ENCODE measurements around the gene DYNLL2.
"Not testable (repeated sequence)": the region's sequence is repeated elsewhere in the genome, so short reads cannot be mapped to it uniquely, and the experiment has no call there.

DYNLL2 gene

DNA sequence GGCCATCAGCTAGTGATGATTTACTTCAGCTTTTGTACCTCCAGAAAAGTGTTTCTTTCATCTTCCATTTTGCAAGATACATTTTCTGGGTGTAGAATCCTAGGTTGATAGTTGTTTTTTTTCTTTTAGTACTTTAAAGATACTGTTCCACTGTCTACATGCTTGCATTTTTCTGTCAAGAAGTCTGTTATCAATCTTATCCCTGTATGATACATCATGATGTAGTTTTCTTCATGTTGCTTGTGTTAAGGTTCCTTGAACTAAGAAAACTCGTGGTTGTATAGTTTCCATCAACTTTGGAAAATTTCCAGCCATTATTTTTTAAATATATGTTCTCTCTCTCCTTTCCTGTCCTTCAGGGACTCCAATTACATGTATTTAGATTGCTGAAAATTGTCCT lies 24.1 kb downstream of the DYNLL2 start:
- no peak for DNase-seq

DNA sequence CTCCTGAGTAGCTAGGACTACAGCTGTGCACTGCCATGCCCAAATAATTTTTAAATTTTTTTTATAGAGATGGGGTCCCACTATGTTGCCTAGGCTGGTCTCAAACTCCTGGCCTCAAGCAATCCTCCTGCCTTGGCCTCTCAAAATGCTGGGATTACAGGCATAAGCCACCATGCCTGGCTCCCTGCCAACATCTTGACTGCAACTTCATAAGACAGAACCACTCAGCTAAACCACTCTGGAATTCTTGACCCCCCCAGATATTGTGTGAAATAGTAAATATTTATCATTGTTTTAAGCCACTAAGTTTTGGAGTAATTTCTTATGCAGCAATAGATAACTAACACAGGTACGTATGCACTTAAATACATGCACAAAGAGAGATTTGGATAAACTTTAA lies 26.0 kb downstream of the DYNLL2 start:
- DNase-seq = no peak

DNA sequence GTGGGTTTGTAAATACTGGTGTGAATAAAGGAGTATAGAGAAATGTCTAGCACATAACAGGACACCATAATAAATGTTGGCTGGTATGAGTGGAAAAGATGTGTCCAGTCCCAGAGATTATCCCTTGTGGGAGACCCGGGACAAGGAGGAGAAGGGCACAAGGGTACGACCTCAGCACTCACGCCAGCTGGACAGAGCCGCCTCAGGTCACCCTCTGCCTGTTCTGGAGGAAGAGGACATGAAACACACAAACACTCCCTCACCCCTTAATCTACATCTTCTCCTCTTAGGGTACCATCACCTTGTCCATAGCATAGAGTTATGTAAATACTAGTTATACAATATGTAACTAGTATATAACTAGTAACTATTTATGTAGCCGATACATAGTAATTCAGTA lies 26.8 kb downstream of the DYNLL2 start:
- DNase-seq = no peak

DNA sequence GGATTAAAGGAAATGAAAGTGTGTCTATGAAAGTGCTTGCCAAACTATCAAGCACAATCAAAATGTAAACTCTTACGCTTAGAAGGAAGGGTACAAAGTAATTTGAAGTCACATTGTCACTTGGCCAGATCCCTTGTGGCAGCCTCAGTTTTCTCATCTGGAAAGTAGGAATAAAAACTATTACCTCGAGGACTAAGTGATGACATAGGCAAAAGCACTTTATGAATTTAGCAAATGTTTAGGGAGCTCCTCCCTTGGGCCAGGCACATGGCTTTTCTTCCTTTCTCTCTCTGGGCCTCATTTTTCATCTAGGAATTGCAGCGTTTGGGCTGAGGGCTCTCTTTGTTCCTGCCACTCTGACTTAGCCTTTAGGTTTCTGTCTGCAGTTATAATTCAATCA lies 28.5 kb downstream of the DYNLL2 start:
- no peak for DNase-seq

DNA sequence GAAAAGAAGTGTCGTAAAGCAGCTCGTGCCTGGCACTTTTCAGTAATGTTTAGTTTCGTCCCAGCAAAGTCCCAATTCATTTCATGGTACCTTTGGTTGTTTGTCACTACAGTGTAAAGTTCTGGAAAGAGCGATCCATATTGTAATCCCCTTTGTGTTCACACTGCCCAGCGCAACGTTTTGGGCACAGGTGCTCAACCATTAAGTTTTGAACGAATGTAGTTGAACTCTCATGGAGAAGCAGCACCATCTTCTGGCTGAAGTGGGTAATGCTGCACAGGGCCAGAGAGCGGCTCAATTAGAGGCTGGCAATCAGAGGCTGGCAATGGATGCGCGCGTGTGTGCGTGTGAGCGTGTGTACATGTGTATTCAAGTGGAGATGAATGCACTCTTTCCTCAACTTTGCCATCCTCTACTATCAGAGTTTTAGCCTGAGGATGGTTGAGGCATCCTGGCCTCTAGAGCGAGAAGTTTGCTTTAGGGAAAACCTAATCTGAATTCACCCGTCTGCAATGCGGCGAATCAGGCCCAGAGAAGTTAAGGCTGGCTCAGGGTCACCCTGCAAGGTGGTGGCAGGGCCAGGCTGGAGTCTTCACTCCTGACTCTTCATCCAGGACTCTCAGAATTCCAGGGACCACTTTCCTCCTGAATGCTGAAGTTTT lies 29.9 kb downstream of the DYNLL2 start:
- peak; percentile 87 for DNase-seq

DNA sequence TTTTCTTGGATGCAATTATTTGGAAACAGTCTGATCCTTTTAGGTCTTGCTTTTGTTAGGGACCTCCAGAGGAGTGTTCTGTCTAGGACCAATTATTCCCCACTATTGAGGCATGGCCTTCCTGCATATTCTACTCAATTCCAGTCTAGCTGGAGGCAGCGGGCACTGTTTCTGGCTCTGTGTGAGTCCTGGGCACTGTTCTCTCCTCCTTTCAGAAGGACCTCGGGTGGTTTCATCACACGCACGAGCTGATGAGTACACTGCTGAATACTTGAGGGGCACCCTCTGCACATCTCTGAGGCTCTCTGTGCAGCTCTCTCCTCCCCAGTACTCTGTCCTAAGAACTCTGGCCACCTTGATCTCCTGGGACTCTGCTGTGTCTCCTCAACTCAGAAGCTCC lies 30.7 kb downstream of the DYNLL2 start:
- no peak for DNase-seq

DNA sequence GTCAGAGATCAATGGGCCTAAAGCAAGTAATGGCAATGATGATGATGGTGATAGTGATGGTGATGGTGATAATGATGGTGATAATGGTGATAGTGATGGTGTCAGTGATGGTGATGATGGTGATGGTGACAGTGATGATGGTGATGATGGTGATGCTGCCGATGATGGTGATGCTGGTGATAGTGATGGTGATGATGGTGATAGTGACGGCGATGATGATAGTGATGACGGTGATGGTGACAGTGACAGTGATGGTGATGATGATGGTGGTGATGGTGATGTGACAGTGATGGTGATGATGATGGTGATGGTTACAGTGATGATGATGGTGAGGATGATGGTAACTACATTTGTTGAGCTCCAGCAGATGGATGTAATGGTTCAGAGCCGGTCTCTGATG lies 34.2 kb downstream of the DYNLL2 start:
- DNase-seq = no peak

DNA sequence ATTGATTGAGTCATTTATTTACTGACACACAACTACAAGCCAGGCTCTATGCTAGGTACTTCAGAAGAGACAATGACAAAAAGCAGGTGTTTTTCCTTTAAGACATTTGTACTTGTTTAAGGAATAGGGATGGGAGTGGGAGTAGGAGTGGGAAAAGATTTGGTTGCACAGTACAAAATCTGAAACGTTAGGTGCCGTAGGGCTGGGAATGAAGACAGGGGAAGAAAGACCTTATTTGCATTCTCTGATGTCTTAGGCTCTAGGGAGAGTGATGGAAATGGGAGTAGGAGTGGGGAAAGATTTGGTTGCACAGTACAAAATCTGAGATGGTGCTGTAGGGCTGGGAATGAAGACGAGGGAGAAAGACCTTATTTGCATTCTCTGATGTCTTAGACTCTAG lies 36.3 kb downstream of the DYNLL2 start:
- DNase-seq = no peak

DNA sequence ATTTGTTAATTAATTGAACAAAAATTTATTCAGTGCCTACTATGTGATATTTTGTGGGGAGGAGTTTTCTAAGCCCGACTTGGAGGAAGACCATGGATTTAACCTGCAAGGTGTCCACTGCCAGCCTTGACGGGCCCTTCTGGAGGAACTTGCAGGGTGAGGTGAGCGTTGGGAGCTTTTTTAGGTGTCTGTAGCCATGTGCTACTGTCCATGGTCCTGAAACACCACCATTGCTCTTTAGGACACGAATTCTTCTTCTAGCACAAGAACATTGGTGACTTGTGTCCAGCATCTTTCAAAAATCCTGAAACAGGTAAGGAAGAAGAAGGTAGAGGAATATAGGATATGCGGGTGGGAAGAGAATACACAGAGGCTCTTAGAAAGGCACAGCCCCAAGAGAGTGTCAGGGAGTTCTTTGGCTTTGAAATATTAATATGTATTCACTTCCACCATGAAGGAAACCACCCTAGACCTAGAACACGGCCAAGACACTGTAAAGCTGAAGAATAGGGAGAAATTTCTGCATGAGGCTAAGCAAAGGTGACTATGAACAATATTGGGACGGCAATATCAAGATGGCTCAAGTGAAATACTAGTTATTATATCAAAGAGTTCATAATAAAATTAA lies 37.1 kb downstream of the DYNLL2 start:
- no peak for DNase-seq

DNA sequence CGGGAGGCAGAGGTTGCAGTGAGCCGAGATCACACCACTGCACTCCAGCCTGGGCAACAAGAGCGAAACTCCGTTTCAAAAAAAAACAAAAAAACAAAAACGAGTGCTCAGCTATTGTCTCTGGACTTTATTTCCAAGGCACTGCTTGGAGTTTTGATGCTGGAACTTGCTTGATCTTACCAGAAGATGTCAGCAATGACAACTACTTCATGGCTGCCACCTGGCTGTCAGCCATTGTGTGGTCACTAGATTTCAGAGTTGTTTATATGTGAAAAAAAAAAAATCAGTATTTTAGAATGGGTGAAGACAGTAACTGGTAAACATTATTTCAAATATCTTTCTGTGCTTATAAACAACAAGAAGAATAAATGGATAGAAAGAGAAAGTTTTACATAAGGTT lies 38.7 kb downstream of the DYNLL2 start:
- no peak for DNase-seq

DNA sequence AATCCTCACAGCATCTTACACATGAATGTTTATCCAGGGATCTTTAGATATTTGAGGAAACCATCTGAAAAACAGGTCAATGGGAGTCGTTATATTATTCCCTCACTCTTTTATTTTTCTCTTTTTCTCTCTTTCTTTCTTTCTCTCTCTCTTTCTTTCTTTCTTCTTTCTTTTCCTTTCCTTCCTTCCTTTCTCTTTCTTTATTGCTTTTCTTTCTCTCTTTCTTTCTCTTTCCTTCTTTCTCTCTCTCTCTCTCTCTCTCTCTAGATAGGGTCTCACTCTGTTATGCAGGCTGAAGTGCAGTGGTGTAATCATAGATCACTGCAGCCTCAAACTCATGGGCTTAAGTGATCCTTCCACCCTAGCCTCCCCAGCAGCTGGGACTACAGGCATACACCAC lies 44.6 kb downstream of the DYNLL2 start:
- no peak for DNase-seq

DNA sequence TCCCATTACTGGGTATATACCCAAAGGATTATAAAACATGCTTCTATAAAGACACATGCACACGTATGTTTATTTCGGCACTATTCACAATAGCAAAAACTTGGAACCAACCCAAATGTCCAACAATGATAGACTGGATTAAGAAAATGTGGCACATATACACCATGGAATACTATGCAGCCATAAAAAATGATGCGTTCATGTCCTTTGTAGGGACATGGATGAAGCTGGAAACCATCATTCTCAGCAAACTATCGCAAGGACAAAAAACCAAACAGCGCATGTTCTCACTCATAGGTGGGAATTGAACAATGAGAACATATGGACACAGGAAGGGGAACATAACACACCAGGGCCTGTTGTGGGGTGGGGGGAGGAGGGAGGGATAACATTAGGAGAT lies 49.5 kb downstream of the DYNLL2 start:
- not testable (repeated sequence) for DNase-seq

DNA sequence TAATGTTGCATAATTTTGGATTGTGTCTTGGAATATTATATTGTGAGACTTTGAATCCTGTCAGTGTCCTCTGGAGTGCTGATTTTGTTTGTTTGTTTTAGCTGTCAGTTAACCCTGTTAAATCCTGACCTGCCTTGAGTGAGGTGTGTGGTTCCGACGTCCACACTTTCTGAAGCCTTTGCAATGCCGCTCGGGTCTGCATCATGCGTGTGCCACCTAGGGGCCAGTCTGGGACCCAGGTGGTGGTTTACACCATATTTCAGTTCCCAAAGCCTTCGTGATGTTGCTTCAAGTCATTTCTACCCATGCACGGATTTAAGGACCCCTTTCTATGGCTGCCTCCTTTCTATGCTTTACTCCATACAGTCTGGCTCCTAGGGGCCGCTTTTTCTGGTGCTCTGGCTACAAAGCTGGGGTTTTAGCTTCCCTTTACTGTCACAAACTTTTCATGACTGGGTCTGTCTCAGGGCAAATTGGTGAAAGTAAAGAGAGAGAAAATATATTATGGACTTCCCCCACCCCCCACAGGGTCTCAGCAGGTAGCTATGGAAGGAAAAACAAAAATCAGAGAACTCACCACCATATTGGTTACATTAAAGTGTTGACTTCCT lies 53.6 kb downstream of the DYNLL2 start:
- DNase-seq = no peak

DNA sequence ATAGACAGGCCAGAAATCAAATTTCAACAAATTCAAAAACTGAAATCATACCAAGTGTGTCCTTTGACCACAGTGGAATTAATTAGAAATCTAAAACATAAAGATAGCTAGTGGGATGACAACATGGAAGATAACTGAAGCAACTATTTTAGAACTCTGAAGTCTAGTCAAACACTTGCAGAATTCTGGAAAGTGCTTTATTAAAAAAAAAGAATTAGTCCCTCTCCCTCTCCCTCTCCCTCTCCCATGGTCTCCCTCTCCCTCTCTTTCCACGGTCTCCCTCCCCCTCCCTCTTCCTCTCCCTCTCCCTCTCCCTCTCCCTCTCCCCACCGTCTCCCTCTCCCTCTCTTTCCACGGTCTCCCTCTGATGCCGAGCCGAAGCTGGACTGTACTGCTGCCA lies 58.3 kb downstream of the DYNLL2 start:
- DNase-seq = no peak

DNA sequence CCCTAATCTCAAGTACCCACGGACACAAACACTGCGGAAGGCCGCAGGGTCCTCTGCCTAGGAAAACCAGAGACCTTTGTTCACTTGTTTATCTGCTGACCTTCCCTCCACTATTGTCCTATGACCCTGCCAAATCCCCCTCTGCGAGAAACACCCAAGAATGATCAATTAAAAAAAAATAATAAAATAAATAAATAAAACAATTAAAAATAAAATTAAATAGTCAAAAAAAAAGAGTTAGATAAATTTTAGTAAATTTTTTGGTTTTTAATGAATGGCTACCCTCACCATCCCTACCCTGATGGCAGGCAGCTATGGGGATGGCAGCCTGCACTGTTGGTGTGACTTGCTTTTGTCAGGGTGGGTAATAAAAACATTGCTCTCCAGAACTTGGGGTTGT lies 60.1 kb downstream of the DYNLL2 start:
- DNase-seq = not testable (repeated sequence)

DNA sequence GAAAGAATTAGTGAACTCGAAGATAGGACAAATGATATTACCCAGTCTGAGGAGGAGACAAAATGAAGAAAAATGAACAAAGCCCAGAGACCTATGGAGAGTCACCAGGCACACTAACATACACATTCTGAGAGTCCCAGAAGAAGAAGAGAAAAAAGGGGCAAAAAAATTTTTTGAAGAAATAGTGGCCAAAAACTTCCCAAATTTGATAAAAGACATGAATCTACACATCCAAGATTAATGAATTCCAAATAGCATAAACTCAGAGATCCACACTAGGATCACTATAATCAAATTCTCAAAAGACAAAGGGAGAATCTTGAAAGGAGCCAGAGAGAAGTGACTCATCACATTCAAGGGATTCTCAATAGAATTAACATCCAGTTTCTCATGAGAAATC lies 61.6 kb downstream of the DYNLL2 start:
- DNase-seq = no peak

All from activated CD4-positive, CD25-positive, alpha-beta regulatory T cell treated with anti-CD3 and anti-CD28 coated beads, Interleukin-2, amount 50 U/mL, for 72 hours (primary cell).